Loucy (cell line): Measurements from ENCODE around the gene MPG.

Source experiments
- CTCF ChIP-seq: fragments of 200-600 bp; sonication (generic); conservative IDR thresholded peaks from 2 replicates; pipeline ENCODE4 v1.5.1; 2014; ENCODE audit warnings: mild to moderate bottlenecking, antibody characterized with exemption, low read length
- EZH2phosphoT487 ChIP-seq: fragments of 200-600 bp; IDR thresholded peaks from 2 replicates; pipeline ENCODE4 v1.6.1; 2018; ENCODE audit warnings: antibody characterized with exemption, mild to moderate bottlenecking, moderate library complexity, borderline replicate concordance

GRCh38 chr16:41439-42068 lies 36.5 kb upstream of the MPG start:
- TF ChIP-seq CTCF (no peak), EZH2phosphoT487 (no peak)
